AG04450 (cell line): ENCODE data around the gene GTPBP4. TPM values are rescaled to one million over a fixed set of nuclear protein-coding genes. Genes with fewer than 3 reads are reported as not detected.
"Not testable (repeated sequence)": the region's sequence is repeated elsewhere in the genome, so short reads cannot be mapped to it uniquely, and the experiment has no call there.

Experiments
- CTCF ChIA-PET: fragments of 300-600, 350-600 bp; formaldehyde crosslinking; extraction: SDS; loops from one replicate; lab custom pipeline; 2022; ENCODE audit warnings: antibody characterized with exemption, inconsistent platforms; lab: Charles Lee
- POLR2A ChIA-PET: fragments of 350-600 bp; formaldehyde crosslinking; extraction: SDS; loops from one replicate; lab custom pipeline; 2021; ENCODE audit warnings: antibody characterized with exemption, inconsistent platforms; lab: Yijun Ruan, JAX
- DNase-seq: peaks from one replicate; pipeline ENCODE4 v3.0.0-alpha.2; 2011; ENCODE audit warnings: low read depth, low spot score
- H3K27ac ChIP-seq: one replicate; pipeline ENCODE4 v1.5.1; 2012; ENCODE audit warnings: low read depth, low read length, control low read depth
- H3K27me3 ChIP-seq: one replicate; pipeline ENCODE4 v1.6.0; 2012; ENCODE audit warnings: low read length; ENCODE audit not compliant: control insufficient read depth, insufficient read depth
- H3K4me3 ChIP-seq: 2 replicates; pipeline ENCODE4 v1.5.1; 2011; ENCODE audit warnings: mild to moderate bottlenecking, low read depth, low read length, control low read depth
- H3K9me3 ChIP-seq: 2 replicates; pipeline ENCODE4 v1.5.1; 2012; ENCODE audit warnings: low read length; ENCODE audit not compliant: control insufficient read depth, insufficient read depth
- CTCF ChIP-seq: IDR thresholded peaks from 2 replicates; pipeline ENCODE4 v1.5.1; 2011; ENCODE audit warnings: low read depth, low read length, control low read depth, inconsistent platforms
- polyA plus RNA-seq: library from polyadenylated mRNA; depleted of rRNA; stranded (reverse); fragments of >200 nt; gene quantifications from 2 replicates; pipeline ENCODE4 v1.2.3, GENCODE V29; 2011; rRNA removed

GTPBP4 gene
- polyA plus RNA-seq, 1 experiment: 34.9 TPM

- DNase-seq: no peak
- no peaks in the 10 kb centered on the region for H3K9me3 ChIP-seq
- H3K27me3 ChIP-seq: no peaks in the 10 kb centered on the region
- no peak for TF ChIP-seq CTCF
- no peak overlapping the region for H3K27ac ChIP-seq
- H3K4me3 ChIP-seq: no peak overlapping the region
- ChIA-PET CTCF (no interaction called here), POLR2A (interaction anchor here (1.4 kb wide), 1 partner anchor 14 kb away, joined by 6 read pairs; the partner anchor contains the start of gene IDI1)
Observed at GRCh38 chr10:1063232-1063865, 75.1 kb downstream of the GTPBP4 start.

GRCh38 chr10:1064964-1065247, 76.7 kb downstream of the GTPBP4 start:
- Histone ChIP-seq H3K9me3 (no peaks in the 10 kb centered on the region), H3K4me3 (no peak overlapping the region), H3K27ac (no peak overlapping the region), H3K27me3 (no peaks in the 10 kb centered on the region)
- DNase-seq: no peak
- POLR2A ChIA-PET: no interaction called here
- CTCF ChIA-PET: interaction anchor here (1.1 kb wide), 1 partner anchor 8 kb away, joined by 3 read pairs; no protein-coding TSS in a partner anchor
- no peak for TF ChIP-seq CTCF

DNA sequence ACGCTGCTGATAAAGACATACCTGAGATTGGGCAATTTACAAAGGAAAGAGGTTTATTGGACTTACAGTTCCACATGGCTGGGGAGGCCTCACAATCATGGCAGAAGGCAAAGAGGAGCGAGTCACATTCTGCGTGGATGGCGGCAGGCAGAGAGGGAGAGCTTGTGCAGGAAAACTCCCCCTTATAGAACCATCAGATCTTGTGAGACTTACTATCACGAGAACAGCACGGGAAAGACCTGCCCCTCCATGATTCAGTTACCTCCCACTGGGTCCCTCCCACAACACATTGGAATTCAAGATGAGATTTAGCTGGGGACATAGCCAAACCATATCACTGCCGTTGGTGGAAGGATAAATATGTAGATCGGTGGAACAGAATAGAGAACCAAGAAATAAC, 78.5 kb downstream of the GTPBP4 start:
- H3K27me3 ChIP-seq, H3K9me3 ChIP-seq, DNase-seq, POLR2A ChIA-PET, H3K4me3 ChIP-seq, CTCF ChIA-PET, H3K27ac ChIP-seq: not testable (repeated sequence)

DNA sequence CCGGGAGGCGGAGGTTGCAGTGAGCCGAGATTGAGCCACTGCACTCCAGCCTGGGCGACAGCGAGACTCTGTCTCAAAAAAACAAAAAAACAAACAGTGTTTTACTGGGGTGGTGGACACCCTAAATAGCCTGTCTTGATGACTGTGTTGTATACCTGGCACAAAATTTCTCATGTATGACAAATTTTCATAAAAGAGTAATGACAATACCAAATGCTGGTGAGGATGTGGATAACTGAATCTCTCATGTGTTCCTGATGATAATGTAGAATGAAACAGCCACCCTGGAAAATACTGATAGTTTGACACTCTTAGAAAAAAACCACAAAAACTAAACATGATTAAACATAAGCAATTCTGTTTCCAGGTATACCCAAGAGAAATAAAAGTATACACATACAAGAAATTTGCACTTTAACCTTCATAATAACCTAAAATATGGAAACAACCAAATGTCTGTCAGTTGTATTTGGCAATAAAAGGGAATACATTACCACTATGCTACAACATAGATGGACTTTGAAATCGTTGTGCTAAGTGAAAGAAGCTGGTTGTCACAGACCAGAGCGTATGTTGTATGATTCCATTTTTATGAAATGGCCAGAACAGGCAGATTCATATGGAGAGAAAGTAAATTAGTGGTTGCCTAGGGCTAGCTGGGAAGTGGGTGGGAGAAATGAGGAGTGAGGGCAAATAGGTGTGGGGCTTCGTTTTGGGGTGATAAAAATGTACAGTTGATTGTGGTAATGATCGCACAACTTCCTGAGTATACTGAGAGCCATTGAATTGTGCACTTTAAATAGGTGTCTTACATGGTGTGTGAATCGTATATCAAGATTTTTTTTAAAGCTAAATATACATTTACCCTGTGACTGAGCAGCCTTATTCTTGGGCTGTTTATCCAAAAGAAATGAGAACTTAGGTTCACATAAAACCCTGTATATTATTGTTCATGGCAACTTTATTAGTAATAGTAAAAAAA, 80.4 kb downstream of the GTPBP4 start:
- no peak for TF ChIP-seq CTCF
- H3K9me3 ChIP-seq: no peaks in the 10 kb centered on the region
- no peaks in the 10 kb centered on the region for H3K27me3 ChIP-seq
- no peak overlapping the region for H3K4me3 ChIP-seq
- H3K27ac ChIP-seq: no peak overlapping the region
- ChIA-PET POLR2A (interaction anchor here (0.7 kb wide), 1 partner anchor 451 kb away, joined by 3 read pairs; no protein-coding TSS in a partner anchor), CTCF (no interaction called here)
- no peak for DNase-seq

Other genes with a start within 250 kb of the GTPBP4 start
- gene LARP4B, start 56.7 kb upstream of the GTPBP4 start, polyA plus RNA-seq: 33.5 and 34.0 TPM in 2 replicates
- gene IDI2, start 37.4 kb downstream of the GTPBP4 start, polyA plus RNA-seq: not detected in 2 replicates
- 29.4 and 37.6 TPM in 2 replicates for gene IDI1, start 60.7 kb downstream of the GTPBP4 start, polyA plus RNA-seq
- 15.0 and 16.0 TPM in 2 replicates for gene WDR37, start 68.0 kb downstream of the GTPBP4 start, polyA plus RNA-seq